GM12878 (cell line): Measurements from ENCODE around the gene RNF126. TPM values are rescaled to one million over a fixed set of nuclear protein-coding genes. Genes with fewer than 3 reads are reported as not detected.

Experiments used
- ATAC-seq: fragments of 200-7000 bp; cut with Tn5 transposase; 3 replicates; pipeline ENCODE4 v1.9.1; 2020; ENCODE audit warnings: mild to moderate bottlenecking, moderate library complexity
- BruUV-seq: library from RNA; stranded (reverse); fragments of 400-500 nt; replicated peaks from 2 replicates; lab custom pipeline; 2021; lab: Mats Ljungman, UMichigan
- CTCF ChIA-PET: fragments of 300-600 bp; sonication (Branson Sonifier 250); formaldehyde crosslinking; extraction: SDS; loops from one replicate; lab custom pipeline; 2021; ENCODE audit warnings: inconsistent platforms; lab: Yijun Ruan, JAX
- POLR2A ChIA-PET: fragments of 350-600 bp; formaldehyde crosslinking; extraction: SDS; loops from one replicate; lab custom pipeline; 2021; ENCODE audit warnings: inconsistent platforms; lab: Charles Lee
- RAD21 ChIA-PET: fragments of 300-600 bp; sonication (Branson Sonifier 250); formaldehyde crosslinking; loops from one replicate; lab custom pipeline; 2023; ENCODE audit warnings: antibody characterized with exemption; ENCODE audit not compliant: unreplicated experiment; lab: Charles Lee
- SMC1A ChIA-PET: fragments of 300-600 bp; sonication (Branson Sonifier 250); formaldehyde crosslinking; loops from one replicate; lab custom pipeline; 2023; ENCODE audit not compliant: unreplicated experiment, uncharacterized antibody; lab: Charles Lee
- DNase-seq: peaks from one replicate; pipeline ENCODE4 v3.0.0-alpha.2; 2011; ENCODE audit warnings: low read depth, low spot score
- FAIRE-seq: peaks from 3 replicates; lab custom pipeline; 2011; peaks lifted over from hg19 to GRCh38; lab: Jason Lieb, UNC
- H2AFZ ChIP-seq: 2 replicates; pipeline ENCODE4 v1.6.0; 2011; ENCODE audit warnings: low read depth, low read length, control low read depth; ENCODE audit not compliant: control insufficient read depth
- H3K27ac ChIP-seq: 2 replicates; pipeline ENCODE4 v1.5.1; 2011; ENCODE audit warnings: control low read depth; ENCODE audit not compliant: control insufficient read depth, insufficient read depth
- H3K27me3 ChIP-seq, 2 experiments: replicated peaks in 1 of 2; 2 replicates each; pipeline versions ENCODE4 v1.6.0 to v1.6.1; 2011; ENCODE audit warnings: low read length in 1 of 2; ENCODE audit not compliant: control insufficient read depth in 2 of 2, insufficient read depth in 2 of 2
- H3K36me3 ChIP-seq, 2 experiments: 2 replicates each; pipeline ENCODE4 v1.5.1; 2011; ENCODE audit warnings: low read length in 1 of 2; ENCODE audit not compliant: control insufficient read depth in 2 of 2, insufficient read depth in 2 of 2
- H3K4me1 ChIP-seq: 2 replicates; pipeline ENCODE4 v1.6.1; 2011; ENCODE audit warnings: mild to moderate bottlenecking, low read length, moderate library complexity, mixed read lengths; ENCODE audit not compliant: control insufficient read depth, insufficient read depth
- H3K4me2 ChIP-seq: 2 replicates; pipeline ENCODE4 v1.6.0; 2011; ENCODE audit warnings: control low read depth; ENCODE audit not compliant: control insufficient read depth, insufficient read depth
- H3K4me3 ChIP-seq: fragments of 200-600 bp; sonication (generic); 2 replicates; pipeline ENCODE4 v1.5.1; 2016
- H3K79me2 ChIP-seq: 2 replicates; pipeline ENCODE4 v1.6.0; 2011; ENCODE audit warnings: low read length; ENCODE audit not compliant: control insufficient read depth, insufficient read depth
- H3K9ac ChIP-seq: 2 replicates; pipeline ENCODE4 v1.8.0; 2011; ENCODE audit warnings: low read length, control low read depth, mixed read lengths; ENCODE audit not compliant: control insufficient read depth, insufficient read depth
- H3K9me3 ChIP-seq: replicated peaks from 3 replicates; pipeline ENCODE4 v1.5.1; 2011; ENCODE audit warnings: mild to moderate bottlenecking, low read length; ENCODE audit not compliant: control insufficient read depth, insufficient read depth
- H4K20me1 ChIP-seq: 2 replicates; pipeline ENCODE4 v1.6.0; 2011; ENCODE audit not compliant: control insufficient read depth, insufficient read depth
- BCL11A ChIP-seq: IDR thresholded peaks from 2 replicates; pipeline ENCODE4 v1.6.1; 2011; ENCODE audit warnings: low read depth, low read length
- BRCA1 ChIP-seq: IDR thresholded peaks from 2 replicates; pipeline ENCODE4 v1.6.1; 2011; ENCODE audit warnings: low read depth, low read length, improper control_type of control experiment
- CREB1 ChIP-seq: IDR thresholded peaks from 2 replicates; pipeline ENCODE4 v1.6.1; 2012; ENCODE audit warnings: low read depth, mild to moderate bottlenecking, inconsistent platforms
- DPF2 ChIP-seq: fragments of 450-650 bp; IDR thresholded peaks from 2 replicates; pipeline ENCODE4 v1.6.1; 2017; ENCODE audit warnings: mild to moderate bottlenecking
- ESRRA ChIP-seq: IDR thresholded peaks from 2 replicates; pipeline ENCODE4 v1.6.1; 2012; ENCODE audit warnings: mild to moderate bottlenecking, low read length, improper control_type of control experiment
- HSF1 ChIP-seq: fragments of 150-350 bp; IDR thresholded peaks from 2 replicates; pipeline ENCODE4 v1.6.1; 2014; ENCODE audit warnings: mild to moderate bottlenecking, low read depth, low read length
- IKZF2 ChIP-seq, 2 experiments: fragments of 450-650 bp; IDR thresholded peaks; 2 replicates each; pipeline ENCODE4 v1.6.1; 2017; ENCODE audit warnings: mild to moderate bottlenecking in 2 of 2, moderate library complexity in 2 of 2
- MEF2A ChIP-seq: IDR thresholded peaks from 2 replicates; pipeline ENCODE4 v1.6.1; 2011; ENCODE audit warnings: low read depth, mild to moderate bottlenecking, low read length, moderate library complexity; ENCODE audit not compliant: insufficient read depth
- POU2F2 ChIP-seq: IDR thresholded peaks from 3 replicates; pipeline ENCODE4 v1.6.1; 2011; ENCODE audit warnings: low read depth, mild to moderate bottlenecking, low read length, borderline replicate concordance
- RELB ChIP-seq: fragments of 450-650 bp; IDR thresholded peaks from 2 replicates; pipeline ENCODE4 v1.6.1; 2017; ENCODE audit warnings: low read depth, mild to moderate bottlenecking, moderate library complexity
- TCF3 ChIP-seq: IDR thresholded peaks from 2 replicates; pipeline ENCODE4 v1.6.1; 2012; ENCODE audit warnings: low read depth, mild to moderate bottlenecking, low read length, borderline replicate concordance; ENCODE audit not compliant: insufficient read depth
- ZBTB33 ChIP-seq: fragments of 450-650 bp; IDR thresholded peaks from 2 replicates; pipeline ENCODE4 v1.6.1; 2017; ENCODE audit warnings: mild to moderate bottlenecking
- ZNF217 ChIP-seq: fragments of 450-650 bp; IDR thresholded peaks from 2 replicates; pipeline ENCODE4 v1.6.1; 2017; ENCODE audit warnings: antibody characterized with exemption, mild to moderate bottlenecking
- ZNF687 ChIP-seq: fragments of 450-650 bp; IDR thresholded peaks from 2 replicates; pipeline ENCODE4 v1.6.1; 2017; ENCODE audit warnings: mild to moderate bottlenecking, moderate library complexity
- ZSCAN29 ChIP-seq: fragments of 450-650 bp; IDR thresholded peaks from 2 replicates; pipeline ENCODE4 v1.6.1; 2017; ENCODE audit warnings: mild to moderate bottlenecking, moderate library complexity
- WGBS: methylation state at CpG from one replicate; pipeline ENCODE4 v1.1.6; 2016; ENCODE audit warnings: low lambda C conversion rate; ENCODE audit not compliant: insufficient replicate concordance, insufficient coverage; ENCODE audit errors: missing lambda C conversion rate; 5-methylcytosine and 5-hydroxymethylcytosine counted together
- in situ Hi-C: fragments of 300-500 bp; cut with MboI; formaldehyde crosslinking; loops from 9 replicates; pipeline ENCODE4 v1.14.3; 2018; ENCODE audit warnings: mixed read lengths
- intact Hi-C: fragments of 100-400 bp; cut with micrococcal nuclease; formaldehyde crosslinking; loops from one replicate; pipeline ENCODE4 v1.14.2; 2022; ENCODE audit not compliant: unreplicated experiment
- polyA plus RNA-seq, 11 experiments: library from polyadenylated mRNA; depleted of rRNA in 4 of 11; unstranded in 6 of 11; stranded (reverse) in 5 of 11; fragments of >200 nt; fragmentation: Nextera tagmentation in 4 of 11; fragmentation: Illumina TruSeq in 1 of 11; extraction: Ambion mirVana in 4 of 11; extraction: Trizol in 1 of 11; gene quantifications; 1 replicate in 1 of 11; 2 replicates in 10 of 11; pipeline versions ENCODE4 v1.2.1 to v1.2.3, GENCODE V29; 2011 to 2016; ENCODE audit warnings: inconsistent platforms in 2 of 11, missing spikeins in 2 of 11, low read depth in 1 of 11
- total RNA-seq, 4 experiments: library from RNA; depleted of rRNA in 3 of 4; stranded (reverse); fragments of >200 nt in 3 of 4; fragmentation: Illumina TruSeq in 1 of 4; extraction: Trizol in 1 of 4; gene quantifications; 2 replicates each; pipeline versions ENCODE4 v1.2.1 to v1.2.3, GENCODE V29; 2013 to 2021

Gene RNF126
- total and polyA plus RNA-seq, 10 of the 15 experiments (the other 5 are each of a cell fraction or from before 2014, with no cell fraction given): 0.45 to 100 (median 50.6) TPM

- no peak for TF ChIP-seq ZNF687
- TF ChIP-seq DPF2: no peak
- TF ChIP-seq POU2F2: no peak
- TF ChIP-seq BRCA1: no peak
- TF ChIP-seq TCF3: no peak
These were observed 11.0 kb downstream of the RNF126 start (continued) for GRCh38 chr19:651991-652390.

- Histone ChIP-seq H3K79me2 (peaks cover 32% of the 10 kb centered on the region), H3K27ac (no peak overlapping the region), H3K9ac (no peak overlapping the region), H3K4me2 (no peak overlapping the region), H2AFZ (no peak overlapping the region), H3K9me3 (no peaks in the 10 kb centered on the region), H3K27me3 (no peaks in the 10 kb centered on the region), H3K4me1 (no peaks in the 10 kb centered on the region), H4K20me1 (peaks cover 8% of the 10 kb centered on the region), H3K36me3 (peaks cover 14 to 53% of the 10 kb centered on the region in 2 experiments), H3K4me3 (no peak overlapping the region)
- POLR2A ChIA-PET: no interaction called here
- FAIRE-seq: no peak
- BruUV-seq: no TSS peak
- intact Hi-C loops: no loop called here
- CTCF ChIA-PET: no interaction called here
- 92% methylated on average over 49 of the region's 58 CpGs for WGBS
- SMC1A ChIA-PET: no interaction called here
- no peak for DNase-seq
- no peak for ATAC-seq
- in situ Hi-C loops: no loop called here
- RAD21 ChIA-PET: no interaction called here
- no peak for TF ChIP-seq BCL11A
- no peak for TF ChIP-seq HSF1
- TF ChIP-seq ZBTB33: no peak
- no peak for TF ChIP-seq RELB
- TF ChIP-seq CREB1: no peak
- no peak for TF ChIP-seq ESRRA
- no peak for TF ChIP-seq MEF2A
- TF ChIP-seq IKZF2 (IDR thresholded peaks at IDR 0.05): no peak
- TF ChIP-seq ZNF217: no peak
- no peak for TF ChIP-seq ZSCAN29
These were observed 11.7 kb downstream of the RNF126 start for GRCh38 chr19:651114-651818.
